GM18861 (cell line): ENCODE results near the gene S100A8.
"Not testable (repeated sequence)": the region's sequence is repeated elsewhere in the genome, so short reads cannot be mapped to it uniquely, and the experiment has no call there.

Source experiments
- ATAC-seq: cut with Tn5 transposase; IDR thresholded peaks from one replicate; pipeline ENCODE4 v1.9.1; 2021; ENCODE audit not compliant: unreplicated experiment

Gene S100A8

DNA sequence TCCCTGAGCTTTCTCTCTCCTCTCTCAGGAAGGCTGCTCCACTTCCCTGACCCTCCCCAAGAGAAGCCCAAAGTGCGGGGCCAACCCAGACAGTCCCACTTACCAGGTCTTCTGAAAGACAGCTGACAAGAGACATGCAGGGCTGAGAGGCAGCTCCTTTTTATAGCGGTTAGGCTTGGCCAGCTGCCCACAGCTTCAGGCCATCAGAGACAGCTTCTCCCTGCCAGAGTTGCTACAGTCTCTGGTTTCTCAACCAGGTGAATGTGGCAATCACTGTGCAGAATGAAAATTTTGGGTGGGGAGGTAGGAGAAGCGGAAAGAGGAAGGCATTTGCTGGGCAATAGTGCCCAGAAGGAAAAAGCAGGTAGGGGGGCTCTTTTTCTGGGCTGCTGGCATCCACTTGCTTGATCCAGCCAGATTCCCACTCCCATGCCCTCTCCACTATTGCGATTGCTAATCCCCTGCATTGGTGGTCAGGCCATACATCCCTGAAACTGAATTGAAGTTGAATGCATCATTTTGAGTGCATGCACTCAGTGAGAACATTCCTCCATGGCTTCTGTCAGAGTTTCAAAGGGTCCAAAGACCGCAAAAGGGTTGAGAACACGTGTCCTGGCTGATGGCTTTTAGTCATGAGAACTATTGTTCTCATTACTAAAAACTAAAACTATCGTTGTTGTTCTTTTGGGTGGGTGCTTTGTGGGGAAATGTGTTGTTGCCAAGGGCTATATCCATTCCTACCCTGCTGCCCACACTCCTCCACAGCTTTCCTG is at the start of gene S100A8:
TSS of gene S100A8 (minus strand) at position 136 of the 773 bp plus-strand sequence. CDS start 538 bp downstream, outside the sequence.
- no peak for ATAC-seq

GRCh38 chr1:153439273-153439672 is 48.4 kb upstream of the S100A8 start:
- no peak for ATAC-seq

- ATAC-seq = no peak
Observed at GRCh38 chr1:153438599-153438998, 47.7 kb upstream of the S100A8 start.

- ATAC-seq = no peak
Observed at GRCh38 chr1:153437236-153437635, 46.4 kb upstream of the S100A8 start.

- ATAC-seq = no peak
Observed at GRCh38 chr1:153434746-153435455, 44.0 kb upstream of the S100A8 start.

GRCh38 chr1:153432874-153433681 is 42.2 kb upstream of the S100A8 start:
- ATAC-seq = no peak

DNA sequence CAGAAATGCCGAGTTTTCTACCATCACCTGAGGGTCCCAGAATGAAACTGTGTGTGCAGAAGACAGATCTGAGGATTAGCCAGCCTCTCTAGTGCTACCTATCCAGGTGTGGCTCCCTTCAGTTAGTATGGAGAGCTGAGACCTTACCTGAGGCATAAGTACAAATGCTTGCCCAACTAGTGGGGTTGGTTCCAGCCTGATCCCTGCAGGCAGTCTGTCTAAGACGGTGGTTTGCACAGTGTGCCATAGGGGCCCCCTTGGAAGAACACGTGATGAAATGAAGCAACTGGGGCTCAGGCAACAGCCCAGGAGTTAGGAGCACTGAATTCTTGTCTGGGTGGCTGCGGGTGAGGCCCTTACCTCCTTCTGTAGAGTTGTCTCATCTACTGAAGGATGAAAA is 41.1 kb upstream of the S100A8 start:
- no peak for ATAC-seq

DNA sequence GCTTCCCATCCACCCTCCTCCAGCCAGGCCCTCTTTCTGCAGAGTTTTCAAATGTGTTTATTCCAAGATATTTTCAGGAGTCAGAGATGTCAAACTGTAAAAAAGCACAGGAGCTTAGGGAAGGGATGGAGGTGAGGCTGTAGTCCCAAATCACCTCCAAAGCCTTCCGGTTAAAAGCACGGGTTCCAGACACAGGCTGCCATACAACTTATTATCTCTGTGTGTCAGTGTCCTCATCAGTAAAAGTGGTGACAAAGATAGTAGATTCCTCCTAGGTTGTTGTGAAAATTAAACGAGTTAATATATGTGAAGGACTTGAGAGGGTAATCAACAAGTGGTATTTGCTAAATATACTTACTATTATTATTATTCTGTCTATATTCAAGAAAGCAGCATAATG is 40.6 kb upstream of the S100A8 start:
- ATAC-seq = no peak

DNA sequence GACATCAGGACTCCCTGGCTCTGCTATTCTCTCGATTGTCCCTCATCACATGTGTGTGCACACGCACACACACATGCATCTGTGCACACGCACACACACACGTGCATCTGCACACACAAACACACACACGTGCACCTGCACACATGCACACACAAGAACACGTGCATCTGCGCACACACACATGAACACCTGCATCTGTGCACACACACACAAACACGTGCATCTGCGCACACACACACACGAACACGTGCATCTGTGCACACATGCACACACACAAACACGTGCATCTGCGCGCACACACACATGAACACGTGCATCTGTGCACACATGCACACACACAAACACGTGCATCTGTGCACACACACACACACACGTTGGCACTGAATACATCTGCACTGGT is 40.1 kb upstream of the S100A8 start:
- no peak for ATAC-seq

DNA sequence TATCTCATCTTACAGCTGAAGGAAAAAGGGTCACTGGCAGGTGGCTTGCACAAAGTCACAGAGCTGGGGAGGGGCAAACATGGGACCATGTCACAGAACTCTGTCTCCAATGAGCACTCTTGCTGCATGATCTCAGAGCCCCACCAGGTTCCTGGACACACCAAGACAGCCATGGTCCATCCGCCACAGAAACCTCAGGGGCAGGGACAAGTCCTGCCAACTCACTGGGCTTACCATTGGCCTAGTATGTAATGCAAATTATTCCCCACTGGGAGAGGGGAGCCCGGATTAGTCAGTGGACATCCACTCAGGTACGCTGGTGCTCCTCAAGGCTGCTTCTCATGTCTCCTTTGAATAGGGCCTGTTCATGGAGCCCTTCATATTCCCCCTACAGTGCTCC is 39.7 kb upstream of the S100A8 start:
- no peak for ATAC-seq

GRCh38 chr1:153430166-153430553 is 39.3 kb upstream of the S100A8 start:
- ATAC-seq = no peak

- no peak for ATAC-seq
Observed at GRCh38 chr1:153429266-153430165, 38.6 kb upstream of the S100A8 start.

DNA sequence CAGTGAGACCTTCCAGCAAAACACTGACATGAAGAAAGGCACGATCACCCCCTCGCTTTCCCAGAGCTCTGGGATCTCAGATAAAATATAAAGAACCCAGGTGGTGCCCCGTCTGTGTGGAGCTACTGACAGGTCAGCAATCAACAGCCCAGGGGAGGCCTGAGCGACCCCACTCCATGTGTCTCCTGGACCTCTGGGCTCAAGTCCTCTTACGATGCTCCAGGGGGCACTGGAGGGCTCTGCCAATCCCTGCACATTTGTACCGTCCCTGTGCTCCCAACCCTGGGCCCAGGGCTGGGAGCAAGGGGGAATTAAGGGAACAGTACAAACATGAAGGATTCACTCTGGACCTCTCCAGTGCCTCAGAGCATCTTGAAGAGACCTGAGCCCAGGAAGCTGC is 37.9 kb upstream of the S100A8 start:
- no peak for ATAC-seq

DNA sequence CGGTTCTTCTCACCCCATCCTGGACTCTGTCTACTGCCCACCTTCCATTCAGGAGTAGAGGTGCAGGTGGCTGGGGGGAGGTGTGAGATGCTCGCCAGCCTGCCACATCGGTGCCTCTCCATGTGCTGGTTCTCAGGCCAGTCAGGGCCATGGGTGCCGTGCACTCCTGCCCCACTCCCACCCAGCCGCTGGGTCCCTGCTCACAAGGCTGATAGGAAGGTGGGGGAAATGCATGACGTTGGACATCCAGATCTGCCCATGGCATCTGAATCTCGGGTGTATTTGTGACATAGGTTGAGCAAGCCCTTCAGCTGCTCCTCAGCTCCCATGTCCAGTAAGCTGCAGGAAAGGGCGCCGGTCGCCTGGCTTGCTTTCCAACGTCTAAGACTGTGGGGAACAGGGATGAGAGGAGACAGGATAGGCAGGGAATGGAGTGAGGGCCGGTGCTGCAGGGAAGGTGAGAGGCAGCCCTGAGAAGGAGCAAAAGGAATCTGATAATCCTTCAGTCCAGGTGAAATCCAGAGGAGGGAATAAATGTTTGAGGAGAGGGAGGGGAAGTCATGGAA is 37.3 kb upstream of the S100A8 start:
- ATAC-seq = no peak

- ATAC-seq = no peak
Observed at GRCh38 chr1:153426809-153427208, 35.9 kb upstream of the S100A8 start.

DNA sequence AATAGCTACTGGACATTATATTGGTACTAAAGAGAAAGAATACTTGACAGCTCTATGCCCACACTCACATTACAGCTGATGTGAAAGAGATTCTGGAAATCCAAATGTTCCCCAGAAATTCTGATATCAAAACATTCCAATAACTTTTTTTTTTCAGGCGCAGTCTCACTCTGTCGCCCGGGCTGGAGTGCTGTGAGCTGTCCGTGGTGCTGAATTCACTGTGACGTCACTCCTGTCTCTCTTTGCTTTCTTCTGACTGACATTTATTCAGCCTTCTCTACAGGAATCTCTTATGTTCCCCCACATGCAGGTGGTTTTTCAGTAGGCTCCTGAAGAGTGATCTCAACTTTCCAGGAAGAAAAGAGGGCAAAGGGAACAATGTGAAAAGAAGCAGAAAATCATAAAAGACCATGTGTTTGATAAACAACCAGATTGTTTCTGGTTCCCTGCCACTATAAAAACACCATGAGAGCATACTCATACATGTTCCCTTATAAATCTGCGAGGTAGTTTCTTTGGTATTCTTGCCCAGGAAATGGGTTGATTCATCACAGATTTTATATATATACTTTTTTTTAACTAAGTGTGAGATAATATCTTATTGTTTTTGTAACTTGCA is 31.7 kb upstream of the S100A8 start:
- ATAC-seq = no peak

- ATAC-seq = no peak
Observed at GRCh38 chr1:153420306-153420705, 29.4 kb upstream of the S100A8 start.

- ATAC-seq = not testable (repeated sequence)
Observed at GRCh38 chr1:153419436-153419793, 28.5 kb upstream of the S100A8 start.

DNA sequence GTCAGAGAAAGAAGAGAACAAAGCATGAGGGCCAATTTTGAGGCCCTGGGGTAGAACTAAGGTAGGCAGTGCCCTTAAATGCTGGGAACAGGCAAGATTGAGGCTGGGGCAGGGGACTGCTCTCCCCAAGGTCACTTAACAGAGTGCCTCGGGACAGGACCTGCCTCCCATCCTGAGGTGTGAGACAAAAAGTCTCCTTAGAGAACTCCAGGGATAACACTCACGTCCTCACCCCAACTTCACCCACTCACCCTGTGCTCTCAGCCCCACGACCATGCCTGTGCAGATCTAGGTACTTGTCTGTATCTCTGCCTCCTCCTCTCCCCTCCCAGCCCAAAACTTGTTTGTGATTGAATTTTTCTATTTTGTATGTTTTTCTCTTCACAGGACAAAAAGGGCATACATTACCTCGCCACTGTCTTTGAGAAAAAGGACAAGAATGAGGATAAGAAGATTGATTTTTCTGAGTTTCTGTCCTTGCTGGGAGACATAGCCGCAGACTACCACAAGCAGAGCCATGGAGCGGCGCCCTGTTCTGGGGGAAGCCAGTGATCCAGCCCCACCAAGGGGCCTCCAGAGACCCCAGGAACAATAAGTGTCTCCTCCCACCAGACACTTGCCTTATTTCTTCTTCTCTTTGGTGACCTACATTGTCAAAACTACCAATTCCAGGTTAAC is 28.0 kb upstream of the S100A8 start:
- ATAC-seq = not testable (repeated sequence)
